8988T (cell line): ENCODE measurements around the gene FOXRED2.

ENCODE experiments used
- DNase-seq: peaks from one replicate; pipeline ENCODE4 v3.0.0; 2011

Gene FOXRED2

DNA sequence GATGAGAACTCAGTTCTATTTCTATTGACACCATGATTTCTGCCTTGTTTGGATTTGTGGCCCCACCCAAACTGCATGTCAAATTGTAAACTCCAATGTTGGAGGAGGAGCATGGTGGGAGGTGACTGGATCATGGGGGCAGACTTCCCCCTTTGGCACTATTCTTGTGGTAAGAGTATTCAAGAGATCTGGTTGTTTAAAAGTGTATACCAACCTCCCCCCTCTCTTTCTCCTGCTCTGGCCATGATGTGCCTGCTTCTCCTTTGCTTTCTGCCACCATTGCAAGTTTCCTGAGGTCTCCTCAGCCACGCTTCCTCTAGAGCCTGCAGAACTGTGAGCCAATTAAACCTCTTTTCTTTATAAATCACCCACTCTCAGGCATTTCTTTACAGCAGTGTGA is 7.9 kb upstream of the FOXRED2 start:
- DNase-seq, result no peak

GRCh38 chr22:36512991-36513390 is 6.2 kb upstream of the FOXRED2 start:
- no peak for DNase-seq

GRCh38 chr22:36512333-36512732 is 5.5 kb upstream of the FOXRED2 start:
- DNase-seq, result no peak

DNA sequence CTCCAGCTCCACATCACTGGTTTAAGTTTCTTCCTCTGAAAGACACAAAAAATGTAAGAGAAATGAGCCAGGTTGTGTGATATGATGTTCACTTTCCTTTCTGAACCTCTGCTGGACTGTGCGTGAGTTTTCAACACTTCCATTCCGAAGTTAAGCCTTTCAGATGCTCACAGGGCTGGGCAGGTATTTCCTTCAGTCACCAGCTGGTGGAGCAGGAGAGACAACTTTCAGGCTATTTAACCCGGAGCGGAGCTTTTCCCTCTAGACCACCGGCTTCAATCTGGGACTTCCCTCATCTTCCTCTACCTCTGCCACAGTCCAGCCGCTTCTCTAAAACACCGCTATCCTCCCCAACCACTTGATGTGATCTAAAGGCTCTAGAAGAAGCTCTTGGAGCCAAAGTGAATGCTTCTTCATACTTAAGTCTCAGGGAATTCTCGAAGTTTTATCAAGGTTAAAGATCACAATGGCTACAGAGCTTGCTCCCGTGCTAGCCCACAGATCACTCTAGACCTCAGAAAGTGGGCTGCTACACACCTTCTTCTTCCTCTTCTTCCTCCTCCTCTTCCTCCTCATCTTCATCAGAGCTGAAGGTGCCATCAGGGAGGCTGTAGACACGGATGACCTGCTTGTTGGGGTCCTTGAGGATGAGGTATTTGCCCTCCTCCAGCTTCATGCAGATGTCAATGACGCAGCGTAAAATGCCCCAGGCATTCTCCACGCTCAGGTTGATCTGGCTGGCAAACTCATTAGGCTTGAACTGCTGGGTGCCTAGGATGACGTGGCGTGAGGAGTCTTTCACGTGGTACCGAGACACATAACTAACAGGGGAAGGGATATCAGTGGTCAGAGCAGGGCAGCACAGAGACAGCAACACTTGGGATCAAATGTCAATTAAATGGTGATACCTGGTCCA is 4.4 kb upstream of the FOXRED2 start:
- peak; percentile 50 for DNase-seq

GRCh38 chr22:36510384-36510783 is 3.5 kb upstream of the FOXRED2 start:
- no peak for DNase-seq

- no peak for DNase-seq
Measured at GRCh38 chr22:36507518-36508010, 724 bp upstream of the FOXRED2 start.

GRCh38 chr22:36505998-36506635 is 723 bp downstream of the FOXRED2 start:
- no peak for DNase-seq

DNA sequence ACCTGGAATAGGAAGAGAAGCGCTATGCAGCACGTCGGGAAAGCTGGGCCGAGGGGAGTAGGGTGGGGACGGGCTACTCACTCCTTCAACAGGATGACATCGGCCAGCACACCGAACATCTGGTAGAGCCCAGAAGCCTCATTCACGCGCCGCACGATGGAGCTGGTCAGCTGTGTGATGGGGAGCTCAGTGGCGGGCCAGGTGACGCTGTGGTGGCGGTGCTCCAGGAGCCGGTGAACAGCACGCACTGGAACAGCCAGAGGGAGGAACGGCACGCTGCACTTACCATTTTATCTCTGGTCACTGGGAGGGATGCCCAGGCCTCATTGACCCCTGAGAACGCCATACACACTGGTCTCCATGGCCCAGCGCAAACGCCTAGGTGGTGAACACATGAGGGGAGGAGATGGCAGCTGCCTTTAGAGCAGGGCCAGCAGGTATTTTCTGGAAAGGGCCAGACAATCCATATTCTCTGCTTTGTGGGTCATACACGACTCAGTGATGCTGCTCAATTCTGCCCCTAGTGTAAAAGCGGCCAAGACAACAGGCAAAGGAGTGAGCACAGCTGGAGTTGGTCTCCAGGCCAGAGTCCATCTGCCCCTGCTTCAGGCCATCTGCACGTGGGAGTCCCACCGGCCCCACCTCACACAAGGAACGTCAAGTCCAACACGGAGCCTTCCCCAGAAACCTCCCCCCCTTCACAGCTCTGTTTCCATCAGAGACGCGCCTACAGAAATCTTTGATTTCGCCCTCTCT is 8.8 kb downstream of the FOXRED2 start:
- no peak for DNase-seq

DNA sequence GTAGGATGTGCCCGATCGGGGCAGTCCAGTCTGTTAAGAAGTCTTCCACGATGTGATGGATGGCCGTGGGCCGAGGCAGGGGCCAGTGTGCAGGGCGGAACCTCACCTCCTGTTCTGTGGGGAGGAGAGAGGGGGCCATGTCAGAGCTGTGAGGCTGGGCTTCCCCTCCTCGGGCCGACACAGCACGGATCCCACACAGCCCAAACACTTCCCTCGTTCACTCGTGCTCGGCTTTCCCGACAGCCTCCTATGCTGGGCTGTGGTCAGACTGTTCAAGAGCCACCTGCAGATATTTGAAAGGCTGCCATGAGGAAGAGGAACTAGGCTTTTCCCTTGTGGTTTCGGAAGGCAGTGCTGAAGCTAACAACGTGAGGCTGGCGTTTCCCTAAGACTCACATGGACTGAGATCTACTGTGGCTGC is 13.1 kb downstream of the FOXRED2 start:
- no peak for DNase-seq

GRCh38 chr22:36492109-36492508 is 14.7 kb downstream of the FOXRED2 start:
- DNase-seq, result no peak

- DNase-seq, result no peak
Measured at GRCh38 chr22:36491155-36491554, 15.7 kb downstream of the FOXRED2 start.

DNA sequence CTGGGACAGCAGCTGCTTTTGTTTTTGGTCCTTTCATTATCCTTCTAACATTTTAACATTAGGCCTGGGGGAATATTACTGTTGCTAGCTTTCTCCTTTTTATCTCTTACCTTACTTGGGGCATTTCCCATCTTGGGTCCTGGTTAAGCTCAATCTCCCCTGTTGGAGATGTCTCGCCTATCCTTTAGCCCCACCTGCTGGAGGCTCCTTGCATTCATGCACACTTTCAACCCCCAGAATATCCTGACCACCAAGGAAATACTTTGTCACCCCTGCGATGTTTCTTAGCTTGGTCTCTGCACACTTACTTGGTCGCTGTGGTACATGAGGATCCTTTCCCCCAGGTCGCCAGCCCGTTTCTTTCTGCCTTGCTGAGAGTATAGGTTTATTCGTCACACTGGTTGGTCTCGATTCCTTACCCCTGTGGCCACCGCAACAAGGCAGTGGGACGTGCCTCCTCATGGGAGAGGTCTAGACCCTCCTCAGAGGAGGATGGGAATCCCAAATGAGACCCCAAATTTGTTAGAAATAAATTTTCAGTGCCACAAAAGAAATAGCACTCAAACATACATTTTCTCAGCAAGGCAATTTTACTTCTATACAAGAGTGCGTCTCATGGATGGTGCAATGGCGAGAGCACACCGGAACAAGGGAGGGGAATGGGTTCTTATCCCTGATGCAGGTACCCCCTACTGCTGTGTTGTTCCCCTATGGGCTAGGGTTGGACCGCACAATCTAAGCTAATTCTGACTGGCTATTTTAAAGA is 20.0 kb downstream of the FOXRED2 start:
- no peak for DNase-seq

DNA sequence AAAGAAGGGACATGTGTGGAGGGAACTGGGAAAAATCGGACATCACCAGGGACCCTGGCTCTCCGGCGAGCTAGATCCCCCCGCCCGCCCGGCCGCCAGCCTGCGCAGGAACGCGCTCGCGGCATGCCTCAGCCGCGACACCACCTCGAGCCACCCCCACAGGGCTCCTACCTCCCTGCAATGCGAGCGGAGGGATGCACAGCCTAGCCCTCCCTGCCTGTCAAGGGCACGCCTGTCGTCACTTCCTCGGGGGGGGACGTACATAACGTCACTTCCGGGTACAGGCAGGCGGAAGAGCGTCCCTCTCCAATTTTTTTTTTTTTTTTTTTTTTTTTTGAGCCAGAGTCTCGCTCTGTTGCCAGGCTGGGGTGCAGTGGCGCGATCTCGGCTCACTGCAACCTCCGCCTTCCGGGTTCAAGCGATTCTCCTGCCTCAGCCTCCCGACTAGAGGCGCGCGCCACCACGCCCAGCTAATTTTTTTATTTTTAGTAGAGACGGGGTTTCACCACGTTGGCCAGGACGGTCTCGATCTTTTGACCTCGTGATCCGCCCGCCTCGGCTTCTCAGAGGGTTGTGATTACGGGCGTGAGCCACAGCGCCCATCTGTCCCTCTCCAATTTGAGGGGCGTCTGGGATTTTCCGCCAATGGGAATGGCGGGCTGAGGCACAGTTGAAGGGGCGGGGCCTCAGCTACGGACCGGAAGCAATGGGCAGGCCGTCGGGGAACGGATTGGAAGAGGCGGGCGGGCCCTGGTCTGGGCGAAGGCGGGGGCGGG is 25.3 kb downstream of the FOXRED2 start, which contains the start of gene TXN2:
Gene TXN2, minus strand, starts transcription at position 248 of the 776 bp plus-strand sequence. CDS start 803 bp downstream, outside the sequence.
- DNase-seq, result peak; percentile 67

DNA sequence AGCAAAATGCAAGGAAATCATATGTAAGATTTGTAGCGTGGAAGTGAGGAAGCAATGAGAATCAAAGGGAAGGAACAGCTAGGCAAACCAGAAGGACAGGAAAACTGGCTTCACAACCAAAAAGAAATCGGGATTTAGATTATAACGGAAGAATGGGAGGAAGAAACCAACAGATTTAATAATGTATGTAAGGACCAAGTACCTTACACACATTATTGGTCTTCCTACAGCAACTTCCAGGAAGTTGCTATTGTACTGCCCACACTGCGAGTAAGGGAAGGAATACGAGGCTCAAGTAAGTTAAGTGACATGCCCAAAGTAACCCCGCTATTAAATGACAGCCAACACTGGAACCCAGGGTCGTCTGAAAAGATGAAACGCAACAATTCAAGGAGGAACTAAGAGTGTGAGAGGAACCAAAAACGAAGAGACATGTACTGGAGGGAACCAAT is 25.9 kb downstream of the FOXRED2 start:
- DNase-seq, result no peak

- DNase-seq, result no peak
Measured at GRCh38 chr22:36478966-36479365, 27.9 kb downstream of the FOXRED2 start.

GRCh38 chr22:36475341-36475740 is 31.5 kb downstream of the FOXRED2 start:
- no peak for DNase-seq

DNA sequence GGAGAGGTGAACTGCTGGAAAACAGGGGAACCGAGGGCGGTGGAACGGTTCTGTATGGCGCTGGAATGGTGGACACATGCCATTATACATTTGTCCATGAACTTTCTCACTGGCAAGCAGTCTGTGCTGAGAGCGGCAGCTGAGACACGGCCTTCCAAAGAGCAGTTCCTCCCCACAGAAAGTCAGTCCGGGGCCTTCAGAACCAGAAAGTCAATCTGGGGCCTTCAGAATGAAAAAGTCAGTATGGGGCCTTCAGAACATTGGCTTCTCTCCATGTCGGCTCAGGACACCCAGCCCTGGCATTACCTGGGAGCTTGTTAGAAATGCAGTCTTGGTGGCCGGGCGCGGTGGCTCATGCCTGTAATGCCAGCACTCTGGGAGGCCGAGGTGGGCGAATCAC is 34.2 kb downstream of the FOXRED2 start:
- no peak for DNase-seq

GRCh38 chr22:36471341-36471821 is 35.5 kb downstream of the FOXRED2 start:
- no peak for DNase-seq

- DNase-seq, result no peak
Measured at GRCh38 chr22:36470994-36471331, 35.9 kb downstream of the FOXRED2 start.

DNA sequence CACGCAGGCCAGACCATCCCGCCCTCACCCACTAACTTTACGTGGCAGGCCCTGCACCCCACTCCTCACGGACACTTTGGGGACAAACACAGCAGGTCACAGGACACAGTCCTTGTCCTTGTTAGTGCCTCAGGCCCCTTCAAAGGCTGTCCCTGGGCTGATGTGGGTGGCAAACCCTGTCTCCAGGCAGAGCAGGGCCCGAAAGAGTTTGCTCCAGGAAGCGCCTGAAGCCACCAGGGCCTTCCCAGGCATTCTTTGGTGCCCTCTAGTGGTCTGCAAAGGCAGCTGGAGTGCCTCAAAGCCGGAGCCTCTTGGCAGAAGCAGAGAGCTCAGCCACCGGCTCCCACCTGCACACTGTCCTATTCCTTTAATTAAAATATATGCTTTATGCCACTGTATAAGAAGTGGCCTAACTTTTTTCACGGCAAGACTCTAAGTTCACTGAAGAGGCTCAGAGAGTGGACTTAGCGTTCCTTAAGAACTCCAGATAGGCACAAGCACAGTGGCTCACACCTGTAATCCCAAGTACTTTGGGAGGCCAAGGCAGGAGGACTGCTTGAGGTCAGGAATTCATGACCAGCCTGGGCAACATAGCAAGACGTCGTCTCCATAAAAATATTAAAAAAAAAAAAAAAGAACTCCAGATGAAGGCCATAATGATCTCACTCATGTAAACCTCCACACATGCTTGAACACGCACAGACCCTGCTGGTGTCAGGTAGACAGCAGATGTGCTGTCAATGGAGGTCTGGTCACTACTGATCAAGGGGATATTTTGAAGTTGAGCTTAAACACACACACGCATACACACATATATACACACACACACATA is 36.5 kb downstream of the FOXRED2 start:
- DNase-seq, result peak; percentile 46
